NOMO-1 treated with DMSO at 0.1 percent for 48 hours (cell line): ENCODE results near the gene KLK15.

ENCODE experiments used
- DNase-seq: peaks from one replicate; lab custom pipeline; 2025; ENCODE audit not compliant: unreplicated experiment; lab: John Stamatoyannopoulos, UW

Gene KLK15

GRCh38 chr19:50843701-50844221, 10.4 kb upstream of the KLK15 start:
- DNase-seq: no peak

- no peak for DNase-seq
Observed at GRCh38 chr19:50843205-50843604, 9.8 kb upstream of the KLK15 start.

GRCh38 chr19:50842130-50842529, 8.8 kb upstream of the KLK15 start:
- DNase-seq: no peak

GRCh38 chr19:50839712-50840655, 6.6 kb upstream of the KLK15 start:
- DNase-seq: no peak

GRCh38 chr19:50838239-50838638, 4.9 kb upstream of the KLK15 start:
- DNase-seq: no peak

GRCh38 chr19:50837300-50837699, 3.9 kb upstream of the KLK15 start:
- no peak for DNase-seq

- DNase-seq: no peak
Observed at GRCh38 chr19:50836543-50837195, 3.3 kb upstream of the KLK15 start.

- peak; percentile 59 for DNase-seq
Observed at GRCh38 chr19:50835785-50836542, 2.6 kb upstream of the KLK15 start.

- no peak for DNase-seq
Observed at GRCh38 chr19:50835103-50835784, 1.9 kb upstream of the KLK15 start.

GRCh38 chr19:50833802-50834167, 411 bp upstream of the KLK15 start:
- DNase-seq: no peak

- DNase-seq: no peak
Observed at GRCh38 chr19:50832666-50833065, 708 bp downstream of the KLK15 start.

- DNase-seq: no peak
Observed at GRCh38 chr19:50831026-50831396, 2.4 kb downstream of the KLK15 start.

GRCh38 chr19:50830266-50831025, 2.9 kb downstream of the KLK15 start:
- no peak for DNase-seq

GRCh38 chr19:50829801-50830200, 3.6 kb downstream of the KLK15 start:
- no peak for DNase-seq

GRCh38 chr19:50827476-50827875, 5.9 kb downstream of the KLK15 start:
- no peak for DNase-seq

GRCh38 chr19:50826492-50827240, 6.7 kb downstream of the KLK15 start:
- no peak for DNase-seq

GRCh38 chr19:50823389-50824042, 9.9 kb downstream of the KLK15 start, which contains the start of gene KLK1:
Gene KLK1 (minus strand): TSS chr19:50823787. CDS start chr19:50823748, 39 bp downstream.
- DNase-seq: no peak

GRCh38 chr19:50822661-50823208, 10.6 kb downstream of the KLK15 start:
- DNase-seq: no peak

- DNase-seq: no peak
Observed at GRCh38 chr19:50821622-50822021, 11.8 kb downstream of the KLK15 start.
